ENCODE results near the gene CENPX. TPM values are rescaled to one million over a fixed set of nuclear protein-coding genes. Genes with fewer than 3 reads are reported as not detected.

The CENPX gene
- total RNA-seq, 1 experiment from 2014 or later = 77.9 TPM

GRCh38 chr17:82062076-82062983, 39.7 kb upstream of the CENPX start:
- Histone ChIP-seq H3K56ac (ENCODE audit: insufficient read length, low read depth, low read length) (no peak overlapping the region), H3K23ac (ENCODE audit: insufficient read length, low read depth, low read length) (no peak overlapping the region), H3K27ac (ENCODE audit: insufficient read length, low read depth, low read length) (no peak overlapping the region), H2BK12ac (ENCODE audit: insufficient read length, low read depth, low read length) (no peak overlapping the region), H3K9me3 (ENCODE audit: control insufficient read depth, low read depth, low read length) (no peaks in the 10 kb centered on the region), H3K4me2 (ENCODE audit: insufficient read depth, insufficient read length, low read length) (no peak overlapping the region), H4K5ac (ENCODE audit: insufficient read length, low read depth, low read length) (no peak overlapping the region), H2BK15ac (ENCODE audit: low read depth, low read length) (no peak overlapping the region), H4K91ac (ENCODE audit: insufficient read length, low read depth, low read length) (no peak overlapping the region), H3K4me1 (ENCODE audit: insufficient read depth, low read length) (no peaks in the 10 kb centered on the region), H3T11ph (ENCODE audit: low read length) (no peak overlapping the region), H3K4ac (ENCODE audit: low read depth, low read length) (no peak overlapping the region), H2AFZ (ENCODE audit: low read length) (no peak overlapping the region), H2AK5ac (ENCODE audit: insufficient read length, low read length) (no peak overlapping the region), H2BK120ac (ENCODE audit: low read depth, low read length, poor library complexity, severe bottlenecking) (no peak overlapping the region), H4K20me1 (ENCODE audit: control insufficient read depth, insufficient read depth, insufficient read length) (no peaks in the 10 kb centered on the region), H2BK20ac (ENCODE audit: low read depth, low read length, poor library complexity, severe bottlenecking) (no peak overlapping the region), H3K23me2 (ENCODE audit: insufficient read length, low read depth, low read length, poor library complexity, severe bottlenecking) (peaks cover 15% of the 10 kb centered on the region), H4K8ac (replicated peaks; ENCODE audit: insufficient read length, low read depth, low read length) (no peak overlapping the region), H3K18ac (ENCODE audit: insufficient read length, low read depth, low read length) (no peak overlapping the region), H3K79me2 (ENCODE audit: insufficient read depth, low read length) (no peaks in the 10 kb centered on the region), H2BK5ac (ENCODE audit: insufficient read length, low read length) (no peak overlapping the region), H3K9ac (ENCODE audit: extremely low read depth, insufficient read length, low read length) (no peak overlapping the region), H3K14ac (ENCODE audit: insufficient read depth, low read length) (no peak overlapping the region), H3K79me1 (ENCODE audit: insufficient read depth, low read depth, low read length, poor library complexity, severe bottlenecking) (no peaks in the 10 kb centered on the region), H3K27me3 (ENCODE audit: insufficient read depth, low read length) (no peaks in the 10 kb centered on the region)
- Mint-ChIP-seq H3K27me3 (ENCODE audit: low read depth) (peaks cover 4% of the 10 kb centered on the region; the same call in 1 of the 2 replicates), H3K9me3 (no peaks in the 10 kb centered on the region; a peak in 1 of 5 replicates), H3K4me3 (peak overlapping the region in 1 of 2 experiments; percentile 15; a peak in 1 of 5 replicates), H3K4me1 (peaks cover 4 to 5% of the 10 kb centered on the region in 2 experiments), H3K27ac (no peak overlapping the region), H3K36me3 (ENCODE audit: insufficient read depth in 1 of 3, low read depth in 3 of 3) (peaks cover 4 to 23% (median 21%) of the 10 kb centered on the region in 3 experiments)
- no CpG with 5 or more reads among the region's 24 CpGs for WGBS (ENCODE audit: extremely low coverage, insufficient read length, low lambda C conversion rate)
- no peak; the same call in 2 of the 3 replicates for TF ChIP-seq CTCF (conservative IDR thresholded peaks at IDR 0.05)
- DNase-seq = no peak

Measured in H9 (cell line).